CD4-positive, CD25-positive, alpha-beta regulatory T cell (primary cell): Measurements from ENCODE around the gene OTOL1. TPM values are rescaled to one million over a fixed set of nuclear protein-coding genes. Genes with fewer than 3 reads are reported as not detected.

Experiments used
- ATAC-seq, 2 donors: fragments of 150-1000 bp; cut with Tn5 transposase; one replicate each; pipeline ENCODE4 v1.10.0; 2021; ENCODE audit warnings: low read depth in 2 of 2, moderate number of reproducible peaks in 2 of 2, moderate library complexity in 1 of 2
- DNase-seq, 3 donors: peaks; one replicate each; pipeline versions ENCODE4 v3.0.0 to v3.0.0-alpha.2; 2012 to 2022; ENCODE audit warnings: mixed read lengths in 1 of 3
- H3K27ac ChIP-seq: one replicate; pipeline ENCODE4 v1.7.0; 2013; ENCODE audit warnings: mild to moderate bottlenecking, low read length; ENCODE audit not compliant: insufficient read depth, poor library complexity, severe bottlenecking
- H3K27me3 ChIP-seq: one replicate; pipeline ENCODE4 v1.7.0; 2013; ENCODE audit warnings: low read length; ENCODE audit not compliant: control insufficient read depth, insufficient read depth
- H3K36me3 ChIP-seq: one replicate; pipeline ENCODE4 v1.7.0; 2013; ENCODE audit warnings: mild to moderate bottlenecking, low read length, moderate library complexity; ENCODE audit not compliant: control insufficient read depth, insufficient read depth
- H3K4me1 ChIP-seq: 2 replicates; pipeline ENCODE4 v1.7.0; 2013; ENCODE audit warnings: mild to moderate bottlenecking, low read length; ENCODE audit not compliant: insufficient read depth, control insufficient read depth, poor library complexity, severe bottlenecking
- H3K4me3 ChIP-seq: one replicate; pipeline ENCODE4 v1.7.0; 2013; ENCODE audit warnings: low read depth, mild to moderate bottlenecking, low read length, moderate library complexity
- H3K9me3 ChIP-seq, 2 experiments: 1 replicate in 1 of 2; 2 replicates in 1 of 2; pipeline ENCODE4 v1.7.0; 2013; ENCODE audit warnings: low read length in 2 of 2, mild to moderate bottlenecking in 1 of 2, moderate library complexity in 1 of 2; ENCODE audit not compliant: control insufficient read depth in 2 of 2
- H3K27ac Mint-ChIP-seq, 3 donors: one replicate each; pipeline ENCODE4 v1.8.0; 2020 to 2022; ENCODE audit warnings: mild to moderate bottlenecking in 3 of 3, mixed read lengths in 3 of 3, moderate library complexity in 2 of 3
- H3K27me3 Mint-ChIP-seq: one replicate; pipeline ENCODE4 v1.8.0; 2022; ENCODE audit warnings: mild to moderate bottlenecking, mixed read lengths
- H3K36me3 Mint-ChIP-seq: one replicate; pipeline ENCODE4 v1.8.0; 2020; ENCODE audit warnings: mixed read lengths
- H3K4me1 Mint-ChIP-seq, 4 donors: one replicate each; pipeline ENCODE4 v1.8.0; 2020 to 2022; ENCODE audit warnings: mixed read lengths in 4 of 4, mild to moderate bottlenecking in 1 of 4
- H3K4me3 Mint-ChIP-seq, 4 donors: one replicate each; pipeline ENCODE4 v1.8.0; 2020 to 2022; ENCODE audit warnings: mild to moderate bottlenecking in 4 of 4, mixed read lengths in 4 of 4, moderate library complexity in 3 of 4
- H3K9me3 Mint-ChIP-seq, 7 donors: one replicate each; pipeline ENCODE4 v1.8.0; 2020 to 2022; ENCODE audit warnings: mixed read lengths in 7 of 7, mild to moderate bottlenecking in 3 of 7, moderate library complexity in 2 of 7
- polyA plus RNA-seq, 4 donors: library from polyadenylated mRNA; unstranded; fragments of 300-500 nt; fragmentation: Illumina TruSeq; gene quantifications; one replicate each; pipeline ENCODE4 v1.2.3, GENCODE V29; 2021
- total RNA-seq: library from RNA; stranded (reverse); gene quantifications from one replicate; pipeline ENCODE4 v1.2.3, GENCODE V29; 2022

The OTOL1 gene
- total and polyA plus RNA-seq, 5 donors from 2014 or later, result not detected

DNA sequence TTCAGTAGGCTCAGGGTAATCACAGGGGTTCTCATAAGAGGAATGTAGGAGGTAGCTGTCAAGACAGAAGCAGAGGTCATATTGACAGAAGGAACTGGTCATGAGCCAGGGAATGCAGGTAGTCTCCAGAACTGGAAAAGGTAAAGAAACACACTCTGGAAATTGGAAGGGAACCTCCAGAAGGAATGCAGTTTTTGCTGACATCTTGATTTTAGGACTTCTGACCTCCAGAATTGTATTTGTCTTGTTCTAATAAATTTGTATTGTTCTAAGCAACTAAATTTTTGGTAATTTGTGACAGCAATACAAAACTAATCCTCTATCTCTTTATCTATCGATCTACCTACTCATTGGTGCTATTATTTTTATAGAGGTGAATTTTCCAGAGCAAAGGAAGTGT, 49.2 kb downstream of the OTOL1 start:
- H3K36me3 Mint-ChIP-seq, result no peaks in the 10 kb centered on the region

GRCh38 chr3:161548301-161548700, 51.7 kb downstream of the OTOL1 start:
- H3K27me3 Mint-ChIP-seq, result no peaks in the 10 kb centered on the region
- H3K4me3 Mint-ChIP-seq, result no peak overlapping the region
- H3K27me3 ChIP-seq, result no peaks in the 10 kb centered on the region
- no peaks in the 10 kb centered on the region for H3K36me3 ChIP-seq
- H3K27ac ChIP-seq, result no peak overlapping the region
- no peaks in the 10 kb centered on the region for H3K4me1 ChIP-seq
- H3K27ac Mint-ChIP-seq, result no peak overlapping the region
- H3K36me3 Mint-ChIP-seq, result no peaks in the 10 kb centered on the region
- no peaks in the 10 kb centered on the region for H3K4me1 Mint-ChIP-seq
- no peak overlapping the region for H3K4me3 ChIP-seq
- no peaks in the 10 kb centered on the region for H3K9me3 ChIP-seq
- peaks cover 0 to 7% (median 5%) of the 10 kb centered on the region in 7 donors for H3K9me3 Mint-ChIP-seq
- ATAC-seq (no peak), DNase-seq (no peak)

More for the DNA sequence above, 49.2 kb downstream of the OTOL1 start:
- Mint-ChIP-seq H3K4me1 (no peaks in the 10 kb centered on the region), H3K9me3 (peaks cover 0 to 8% (median 2%) of the 10 kb centered on the region in 7 donors), H3K27ac (no peak overlapping the region), H3K27me3 (no peaks in the 10 kb centered on the region), H3K4me3 (no peak overlapping the region)
- Histone ChIP-seq H3K4me1 (no peaks in the 10 kb centered on the region), H3K9me3 (no peaks in the 10 kb centered on the region), H3K4me3 (no peak overlapping the region), H3K27me3 (no peaks in the 10 kb centered on the region), H3K27ac (no peak overlapping the region), H3K36me3 (no peaks in the 10 kb centered on the region)
- DNase-seq (no peak), ATAC-seq (no peak)

DNA sequence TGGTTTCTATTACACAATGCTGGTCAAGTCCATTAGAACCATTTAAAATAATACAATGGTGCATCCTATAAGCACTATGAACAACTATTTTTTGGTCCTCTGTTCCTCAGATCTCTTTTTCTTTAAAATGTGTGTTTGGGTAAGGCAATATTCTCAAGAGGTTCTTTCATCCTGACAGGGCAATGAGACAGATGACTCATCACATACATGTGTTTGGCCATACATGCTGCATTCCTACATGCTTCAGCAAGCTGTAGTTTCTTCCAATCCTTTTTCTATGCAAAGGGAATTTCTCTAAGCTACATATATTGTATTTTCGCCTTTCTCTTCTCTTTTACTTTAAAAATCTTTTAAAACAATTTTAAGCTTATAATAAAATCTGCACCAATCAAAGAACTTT, 52.7 kb downstream of the OTOL1 start:
- no peak overlapping the region for H3K27ac ChIP-seq
- no peak for DNase-seq
- no peaks in the 10 kb centered on the region for H3K36me3 ChIP-seq
- Mint-ChIP-seq H3K27me3 (no peaks in the 10 kb centered on the region), H3K36me3 (no peaks in the 10 kb centered on the region), H3K4me3 (no peak overlapping the region), H3K9me3 (peaks cover 0 to 7% (median 4%) of the 10 kb centered on the region in 7 donors), H3K27ac (no peak overlapping the region), H3K4me1 (no peaks in the 10 kb centered on the region)
- no peak for ATAC-seq
- H3K4me1 ChIP-seq, result no peaks in the 10 kb centered on the region
- no peak overlapping the region for H3K4me3 ChIP-seq
- no peaks in the 10 kb centered on the region for H3K27me3 ChIP-seq
- H3K9me3 ChIP-seq, result no peaks in the 10 kb centered on the region

DNA sequence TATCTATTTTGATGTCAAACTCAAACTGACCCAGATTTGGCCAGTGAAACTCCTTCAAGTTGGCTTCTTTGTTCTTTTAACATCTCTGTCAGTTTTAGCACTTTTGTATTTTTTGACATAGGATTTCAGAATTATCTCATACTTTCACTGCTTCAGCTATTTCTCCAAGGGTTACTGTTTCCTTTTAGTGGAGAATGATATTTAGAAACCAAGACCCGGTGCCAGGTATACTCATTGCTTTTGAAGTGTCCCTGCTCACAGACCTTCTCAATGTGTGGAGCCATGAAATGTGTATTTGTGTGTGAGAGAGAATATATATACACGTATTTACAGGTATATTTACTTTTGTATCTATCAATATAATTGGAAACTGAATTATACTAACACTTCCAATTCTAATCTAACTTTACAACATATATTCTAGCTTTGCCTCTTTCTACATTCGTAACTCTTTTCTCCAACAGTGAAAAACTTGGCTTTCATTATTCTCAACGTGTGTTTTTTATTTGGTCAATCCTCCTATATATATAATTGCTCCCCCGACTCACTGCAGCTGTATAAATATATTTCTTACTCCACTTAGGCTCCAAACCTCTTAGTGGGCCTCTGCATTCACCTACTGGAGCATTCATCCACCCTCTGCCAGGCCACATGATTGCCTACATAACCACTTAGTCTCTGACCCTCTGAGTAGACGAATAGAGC, 54.0 kb downstream of the OTOL1 start:
- ATAC-seq (no peak), DNase-seq (no peak)
- H3K36me3 Mint-ChIP-seq, result no peaks in the 10 kb centered on the region
- no peak overlapping the region for H3K4me3 Mint-ChIP-seq
- H3K9me3 ChIP-seq, result no peaks in the 10 kb centered on the region
- no peaks in the 10 kb centered on the region for H3K27me3 ChIP-seq
- no peaks in the 10 kb centered on the region for H3K27me3 Mint-ChIP-seq
- H3K4me1 Mint-ChIP-seq, result no peaks in the 10 kb centered on the region
- H3K4me1 ChIP-seq, result no peaks in the 10 kb centered on the region
- H3K36me3 ChIP-seq, result no peaks in the 10 kb centered on the region
- no peak overlapping the region for H3K27ac Mint-ChIP-seq
- H3K27ac ChIP-seq, result no peak overlapping the region
- H3K4me3 ChIP-seq, result no peak overlapping the region
- peaks cover 0 to 4% (median 2%) of the 10 kb centered on the region in 7 donors for H3K9me3 Mint-ChIP-seq

DNA sequence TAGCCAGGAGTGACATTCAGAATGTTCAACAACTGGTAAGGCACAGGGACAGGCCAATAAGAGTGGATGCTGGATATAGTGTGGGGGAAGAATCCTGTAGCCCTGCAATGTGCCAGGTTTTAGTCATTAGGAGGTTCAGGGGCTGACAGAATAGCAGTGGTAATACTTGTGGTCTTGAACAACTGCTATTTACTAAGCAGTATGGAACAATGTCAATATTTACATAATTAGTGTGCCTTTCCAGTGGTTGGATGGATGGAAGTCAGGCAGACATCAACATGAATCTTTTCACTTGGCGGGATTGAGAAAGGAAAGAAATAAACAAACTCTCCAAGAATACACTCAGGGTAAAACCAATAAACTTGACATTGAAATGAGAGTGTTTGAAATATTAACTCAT, 55.1 kb downstream of the OTOL1 start:
- H3K4me3 Mint-ChIP-seq, result no peak overlapping the region
- Histone ChIP-seq H3K9me3 (no peaks in the 10 kb centered on the region), H3K36me3 (no peaks in the 10 kb centered on the region), H3K27me3 (no peaks in the 10 kb centered on the region), H3K27ac (no peak overlapping the region), H3K4me1 (no peaks in the 10 kb centered on the region), H3K4me3 (no peak overlapping the region)
- H3K27me3 Mint-ChIP-seq, result no peaks in the 10 kb centered on the region
- ATAC-seq, result no peak
- no peaks in the 10 kb centered on the region for H3K36me3 Mint-ChIP-seq
- no peak overlapping the region for H3K27ac Mint-ChIP-seq
- no peaks in the 10 kb centered on the region for H3K4me1 Mint-ChIP-seq
- H3K9me3 Mint-ChIP-seq, result peaks cover 0 to 4% (median 3%) of the 10 kb centered on the region in 7 donors
- DNase-seq, result no peak

DNA sequence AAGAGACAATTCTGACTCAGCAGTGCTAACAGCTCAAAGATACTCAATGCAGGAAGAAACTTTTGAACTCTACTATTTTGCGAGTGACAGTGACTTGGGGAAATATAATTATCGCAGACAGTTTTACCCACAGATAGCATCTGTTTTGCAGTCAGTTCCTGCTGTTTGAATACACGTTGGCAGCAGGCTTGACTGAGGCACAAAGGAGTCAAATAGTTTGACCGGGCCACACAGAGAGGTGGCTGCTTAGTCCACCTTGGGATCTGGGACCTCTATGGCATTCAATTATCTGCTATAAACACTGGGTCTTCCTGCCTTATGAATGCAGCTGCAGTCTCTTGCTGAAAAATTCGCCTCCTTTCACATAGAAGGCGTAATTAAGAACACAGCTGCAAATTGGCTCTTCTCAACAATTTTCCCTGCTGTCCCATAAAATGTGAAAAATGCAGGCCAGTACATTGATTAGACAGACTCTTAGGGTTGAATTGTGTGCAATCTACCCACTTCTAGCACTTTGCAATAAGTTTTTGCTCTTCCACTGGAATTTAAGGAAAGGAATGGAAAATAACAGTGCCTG, 56.5 kb downstream of the OTOL1 start:
- Mint-ChIP-seq H3K27ac (no peak overlapping the region), H3K27me3 (no peaks in the 10 kb centered on the region), H3K9me3 (peaks cover 0 to 4% (median 0%) of the 10 kb centered on the region in 7 donors), H3K36me3 (no peaks in the 10 kb centered on the region), H3K4me1 (no peaks in the 10 kb centered on the region), H3K4me3 (no peak overlapping the region)
- DNase-seq (no peak), ATAC-seq (no peak)
- no peaks in the 10 kb centered on the region for H3K27me3 ChIP-seq
- H3K9me3 ChIP-seq, result no peaks in the 10 kb centered on the region
- no peaks in the 10 kb centered on the region for H3K36me3 ChIP-seq
- H3K4me3 ChIP-seq, result no peak overlapping the region
- H3K27ac ChIP-seq, result no peak overlapping the region
- no peaks in the 10 kb centered on the region for H3K4me1 ChIP-seq

Other genes starting within 250 kb of the OTOL1 start
- gene SPTSSB, start 125.3 kb upstream of the OTOL1 start, total RNA-seq, result not detected
- gene SPTSSB, start 125.3 kb upstream of the OTOL1 start, polyA plus RNA-seq, result 1 to 10 TPM in 1 of 4 donors, under 1 TPM in 2, not detected in 1; 0.10 to 1.0 (median 0.29) TPM